ENCODE data around the gene RNF44.

The RNF44 gene

GRCh38 chr5:176513788-176514187 lies 23.4 kb downstream of the RNF44 start:
- H3K27me3 ChIP-seq (ENCODE audit: insufficient read depth, poor library complexity, severe bottlenecking): no peaks in the 10 kb centered on the region
- DNase-seq (ENCODE audit: low read depth in 1 of 2, low spot score in 1 of 2): no peak
- TF ChIP-seq, protein P1, sequence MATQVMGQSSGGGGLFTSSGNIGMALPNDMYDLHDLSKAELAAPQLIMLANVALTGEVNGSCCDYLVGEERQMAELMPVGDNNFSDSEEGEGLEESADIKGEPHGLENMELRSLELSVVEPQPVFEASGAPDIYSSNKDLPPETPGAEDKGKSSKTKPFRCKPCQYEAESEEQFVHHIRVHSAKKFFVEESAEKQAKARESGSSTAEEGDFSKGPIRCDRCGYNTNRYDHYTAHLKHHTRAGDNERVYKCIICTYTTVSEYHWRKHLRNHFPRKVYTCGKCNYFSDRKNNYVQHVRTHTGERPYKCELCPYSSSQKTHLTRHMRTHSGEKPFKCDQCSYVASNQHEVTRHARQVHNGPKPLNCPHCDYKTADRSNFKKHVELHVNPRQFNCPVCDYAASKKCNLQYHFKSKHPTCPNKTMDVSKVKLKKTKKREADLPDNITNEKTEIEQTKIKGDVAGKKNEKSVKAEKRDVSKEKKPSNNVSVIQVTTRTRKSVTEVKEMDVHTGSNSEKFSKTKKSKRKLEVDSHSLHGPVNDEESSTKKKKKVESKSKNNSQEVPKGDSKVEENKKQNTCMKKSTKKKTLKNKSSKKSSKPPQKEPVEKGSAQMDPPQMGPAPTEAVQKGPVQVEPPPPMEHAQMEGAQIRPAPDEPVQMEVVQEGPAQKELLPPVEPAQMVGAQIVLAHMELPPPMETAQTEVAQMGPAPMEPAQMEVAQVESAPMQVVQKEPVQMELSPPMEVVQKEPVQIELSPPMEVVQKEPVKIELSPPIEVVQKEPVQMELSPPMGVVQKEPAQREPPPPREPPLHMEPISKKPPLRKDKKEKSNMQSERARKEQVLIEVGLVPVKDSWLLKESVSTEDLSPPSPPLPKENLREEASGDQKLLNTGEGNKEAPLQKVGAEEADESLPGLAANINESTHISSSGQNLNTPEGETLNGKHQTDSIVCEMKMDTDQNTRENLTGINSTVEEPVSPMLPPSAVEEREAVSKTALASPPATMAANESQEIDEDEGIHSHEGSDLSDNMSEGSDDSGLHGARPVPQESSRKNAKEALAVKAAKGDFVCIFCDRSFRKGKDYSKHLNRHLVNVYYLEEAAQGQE (IDR thresholded peaks at IDR 0.05; ENCODE audit: insufficient replicate concordance, low read depth): no peak
- no peak for TF ChIP-seq GABPA (IDR thresholded peaks at IDR 0.05; ENCODE audit: low read depth)
- TF ChIP-seq SPI1 (IDR thresholded peaks at IDR 0.05; ENCODE audit: borderline replicate concordance, low read depth): no peak
- TF ChIP-seq POLR2AphosphoS5 (IDR thresholded peaks at IDR 0.05; ENCODE audit: low read depth): no peak
- no peak for TF ChIP-seq CTCF (IDR thresholded peaks at IDR 0.05; ENCODE audit: insufficient read depth, low read length)

DNA sequence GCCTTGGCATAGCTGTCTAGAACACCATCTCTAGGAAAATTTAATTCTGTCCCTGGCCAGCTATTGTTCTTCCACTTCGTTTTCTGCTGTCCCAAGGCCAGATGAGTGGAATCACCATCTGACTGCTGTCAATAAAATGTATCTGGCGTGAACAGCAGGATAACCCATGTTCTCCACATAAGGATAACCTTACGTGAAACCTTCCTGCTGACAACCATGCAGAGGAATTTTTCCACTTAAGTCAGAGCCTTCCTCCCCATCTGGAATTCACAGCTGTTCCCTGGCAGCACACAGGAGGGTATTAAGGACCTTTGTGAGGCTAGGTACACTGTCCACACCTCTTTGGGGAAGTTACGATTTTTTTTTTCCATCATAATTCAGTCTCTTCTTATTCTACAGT lies 28.6 kb downstream of the RNF44 start:
- no peak for TF ChIP-seq POLR2AphosphoS5 (IDR thresholded peaks at IDR 0.05; ENCODE audit: low read depth)
- no peak for TF ChIP-seq GABPA (IDR thresholded peaks at IDR 0.05; ENCODE audit: low read depth)
- no peak for TF ChIP-seq CTCF (IDR thresholded peaks at IDR 0.05; ENCODE audit: insufficient read depth, low read length)
- no peak for TF ChIP-seq SPI1 (IDR thresholded peaks at IDR 0.05; ENCODE audit: borderline replicate concordance, low read depth)
- TF ChIP-seq, protein P1 (IDR thresholded peaks at IDR 0.05; ENCODE audit: insufficient replicate concordance, low read depth): no peak
- DNase-seq (ENCODE audit: low read depth in 1 of 2, low spot score in 1 of 2): no peak
- Histone ChIP-seq H3K27ac (replicated peaks) (no peak overlapping the region), H3K27me3 (ENCODE audit: insufficient read depth, poor library complexity, severe bottlenecking) (no peaks in the 10 kb centered on the region), H3K4me3 (replicated peaks; ENCODE audit: insufficient read depth, low read length) (no peak overlapping the region)

More at GRCh38 chr5:176513788-176514187, 23.4 kb downstream of the RNF44 start:
- no peak overlapping the region for H3K27ac ChIP-seq (replicated peaks)
- H3K4me3 ChIP-seq (replicated peaks; ENCODE audit: insufficient read depth, low read length): no peak overlapping the region

DNA sequence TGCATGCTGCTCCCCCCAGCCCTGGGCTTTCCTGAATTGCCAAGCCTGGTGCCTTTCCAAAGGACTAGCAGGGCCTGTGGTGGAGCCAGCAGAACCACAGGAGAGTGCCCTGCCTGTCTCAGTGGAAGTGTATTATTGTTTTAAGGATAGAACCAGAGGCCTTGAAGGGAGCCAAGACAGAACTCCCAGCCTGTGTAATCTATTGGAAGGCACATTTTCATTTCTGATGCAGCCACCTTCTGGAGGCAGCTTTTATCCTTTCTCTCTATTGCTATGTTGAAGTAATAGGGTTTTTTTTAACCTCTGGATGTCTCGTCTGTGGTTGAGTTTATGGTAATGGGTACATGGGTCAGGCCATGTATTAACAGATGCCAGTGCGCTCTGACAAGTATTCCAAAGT lies 29.3 kb downstream of the RNF44 start:
- TF ChIP-seq GABPA (IDR thresholded peaks at IDR 0.05; ENCODE audit: low read depth) (no peak), CTCF (IDR thresholded peaks at IDR 0.05; ENCODE audit: insufficient read depth, low read length) (no peak), SPI1 (IDR thresholded peaks at IDR 0.05; ENCODE audit: borderline replicate concordance, low read depth) (no peak), POLR2AphosphoS5 (IDR thresholded peaks at IDR 0.05; ENCODE audit: low read depth) (no peak)
- TF ChIP-seq, protein P1 (IDR thresholded peaks at IDR 0.05; ENCODE audit: insufficient replicate concordance, low read depth): no peak
- Histone ChIP-seq H3K27ac (replicated peaks) (no peak overlapping the region), H3K27me3 (ENCODE audit: insufficient read depth, poor library complexity, severe bottlenecking) (no peaks in the 10 kb centered on the region), H3K4me3 (replicated peaks; ENCODE audit: insufficient read depth, low read length) (no peak overlapping the region)
- no peak for DNase-seq (ENCODE audit: low read depth in 1 of 2, low spot score in 1 of 2)
